Measurements from ENCODE around the gene OPRM1.

- TF ChIP-seq, protein P1, sequence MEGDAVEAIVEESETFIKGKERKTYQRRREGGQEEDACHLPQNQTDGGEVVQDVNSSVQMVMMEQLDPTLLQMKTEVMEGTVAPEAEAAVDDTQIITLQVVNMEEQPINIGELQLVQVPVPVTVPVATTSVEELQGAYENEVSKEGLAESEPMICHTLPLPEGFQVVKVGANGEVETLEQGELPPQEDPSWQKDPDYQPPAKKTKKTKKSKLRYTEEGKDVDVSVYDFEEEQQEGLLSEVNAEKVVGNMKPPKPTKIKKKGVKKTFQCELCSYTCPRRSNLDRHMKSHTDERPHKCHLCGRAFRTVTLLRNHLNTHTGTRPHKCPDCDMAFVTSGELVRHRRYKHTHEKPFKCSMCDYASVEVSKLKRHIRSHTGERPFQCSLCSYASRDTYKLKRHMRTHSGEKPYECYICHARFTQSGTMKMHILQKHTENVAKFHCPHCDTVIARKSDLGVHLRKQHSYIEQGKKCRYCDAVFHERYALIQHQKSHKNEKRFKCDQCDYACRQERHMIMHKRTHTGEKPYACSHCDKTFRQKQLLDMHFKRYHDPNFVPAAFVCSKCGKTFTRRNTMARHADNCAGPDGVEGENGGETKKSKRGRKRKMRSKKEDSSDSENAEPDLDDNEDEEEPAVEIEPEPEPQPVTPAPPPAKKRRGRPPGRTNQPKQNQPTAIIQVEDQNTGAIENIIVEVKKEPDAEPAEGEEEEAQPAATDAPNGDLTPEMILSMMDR (IDR thresholded peaks at IDR 0.05), result no peak
- TF ChIP-seq POLR2A (IDR thresholded peaks at IDR 0.05), result no peak
Measured at GRCh38 chr6:154227862-154228520, 189.0 kb downstream of the OPRM1 start.

Measured in heart left ventricle (tissue), 13 donors.